ENCODE data around the gene TPX2.

The TPX2 gene

DNA sequence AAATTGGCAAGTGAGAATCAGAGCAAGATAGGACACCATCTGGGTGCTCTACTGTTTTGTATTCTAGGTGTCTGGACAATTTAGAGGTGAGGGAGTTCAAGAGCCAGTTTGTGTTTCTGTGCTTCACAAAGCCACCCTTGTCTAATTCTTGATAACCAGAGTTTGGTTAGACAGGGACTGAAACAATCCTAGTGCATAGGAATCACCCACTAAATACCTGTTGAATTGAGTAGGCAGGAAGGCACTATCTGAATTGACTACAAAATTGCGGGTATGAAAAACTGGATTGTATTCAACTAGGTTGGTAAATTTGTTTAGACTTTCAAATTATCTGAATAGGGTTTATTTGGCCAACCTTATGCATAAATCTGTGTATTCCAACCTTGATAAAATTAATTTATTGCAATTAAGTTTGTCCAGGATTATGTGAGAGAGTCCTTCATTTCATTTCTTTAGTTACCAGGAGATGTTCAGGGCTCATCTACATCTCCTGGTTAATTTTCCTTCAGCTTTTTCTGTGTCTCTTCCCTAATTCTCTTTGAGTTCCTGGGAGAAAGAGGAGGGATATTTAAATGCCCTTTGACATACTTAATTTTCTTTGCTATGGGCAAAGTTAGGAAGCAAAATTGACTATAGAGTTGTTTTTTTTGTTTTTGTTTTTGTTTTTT, 1.7 kb downstream of the TPX2 start:
- ChIA-PET CTCF (interaction anchor here (0.6 to 4.0 kb wide), 6 partner anchors 17 to 90 kb away, joined by 3 to 24 read pairs (median 3); no protein-coding TSS in a partner anchor), POLR2A (interaction anchor here (1.7 kb wide), 1 partner anchor 9 kb away, joined by 5 read pairs; no protein-coding TSS in a partner anchor)

DNA sequence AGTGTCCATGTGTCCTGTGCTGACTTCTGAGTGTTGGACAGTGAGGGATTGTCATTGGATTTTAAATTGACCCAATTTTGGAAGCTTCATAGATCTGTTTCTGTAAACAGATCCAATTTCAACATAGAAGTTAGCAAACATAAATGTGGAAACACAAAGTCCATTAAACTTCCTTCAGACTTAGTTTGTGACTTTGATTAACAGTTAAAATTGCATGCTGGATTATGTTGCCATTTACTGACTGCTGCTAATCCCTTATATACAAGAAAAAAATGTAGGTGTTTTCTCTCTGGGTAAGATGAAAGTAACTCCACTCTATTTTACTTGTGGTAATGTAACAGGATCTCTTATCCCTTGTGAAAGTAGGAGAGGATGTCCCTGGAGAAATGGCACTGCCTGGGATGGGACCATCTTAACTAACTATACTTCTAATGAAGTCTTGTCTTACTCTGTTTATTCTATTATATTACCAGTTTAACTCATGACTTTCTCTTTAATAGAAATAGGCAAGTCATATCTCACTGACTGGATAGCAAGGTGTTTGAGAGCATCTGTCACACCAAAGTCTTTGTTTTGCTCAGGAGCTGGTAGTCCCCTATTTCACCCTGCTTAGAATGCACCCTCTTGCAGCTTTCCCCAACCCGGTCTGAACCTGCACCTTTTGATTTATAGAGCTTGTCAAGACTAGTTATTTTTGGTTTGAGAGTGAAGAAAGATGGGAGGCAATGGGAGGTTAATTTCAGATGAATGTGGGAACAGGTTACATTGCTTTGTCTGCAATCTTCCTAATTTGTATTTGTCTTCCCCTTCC, 7.2 kb downstream of the TPX2 start:
- no peaks in the 10 kb centered on the region for H3K9me3 ChIP-seq (ENCODE audit: control insufficient read depth, insufficient read depth, low read depth, low read length)
- H3K36me3 ChIP-seq (ENCODE audit: control insufficient read depth in 2 of 2, insufficient read depth in 1 of 2, low read length in 2 of 2): peaks cover 26 to 59% of the 10 kb centered on the region in 2 experiments; a peak in 2 of 3 replicates
- CTCF ChIA-PET: interaction anchor here (0.6 kb wide), 2 partner anchors 143 to 271 kb away, joined by 3 to 5 read pairs; no protein-coding TSS in a partner anchor
- peaks cover 15% of the 10 kb centered on the region for H3K4me1 ChIP-seq (ENCODE audit: control insufficient read depth, insufficient read depth, low read length)
- no peak overlapping the region for H3K4me3 ChIP-seq (ENCODE audit: low read depth, low read length)
- H3K27ac ChIP-seq (ENCODE audit: extremely low read depth, low read depth, low read length): 0 out of 2 replicates have a peak overlapping the region, but pooled peaks have one; percentile 20
- POLR2A ChIA-PET: no interaction called here
- TF ChIP-seq ZSCAN23 (tag by site-specific recombination; IDR thresholded peaks at IDR 0.05): 0 out of 2 replicates have a peak, but pooled peaks have one; percentile 54
- TF ChIP-seq, protein P1, sequence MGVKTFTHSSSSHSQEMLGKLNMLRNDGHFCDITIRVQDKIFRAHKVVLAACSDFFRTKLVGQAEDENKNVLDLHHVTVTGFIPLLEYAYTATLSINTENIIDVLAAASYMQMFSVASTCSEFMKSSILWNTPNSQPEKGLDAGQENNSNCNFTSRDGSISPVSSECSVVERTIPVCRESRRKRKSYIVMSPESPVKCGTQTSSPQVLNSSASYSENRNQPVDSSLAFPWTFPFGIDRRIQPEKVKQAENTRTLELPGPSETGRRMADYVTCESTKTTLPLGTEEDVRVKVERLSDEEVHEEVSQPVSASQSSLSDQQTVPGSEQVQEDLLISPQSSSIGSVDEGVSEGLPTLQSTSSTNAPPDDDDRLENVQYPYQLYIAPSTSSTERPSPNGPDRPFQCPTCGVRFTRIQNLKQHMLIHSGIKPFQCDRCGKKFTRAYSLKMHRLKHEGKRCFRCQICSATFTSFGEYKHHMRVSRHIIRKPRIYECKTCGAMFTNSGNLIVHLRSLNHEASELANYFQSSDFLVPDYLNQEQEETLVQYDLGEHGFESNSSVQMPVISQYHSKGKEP (tag by site-specific recombination; IDR thresholded peaks at IDR 0.05): peak; percentile 88
- no peak for TF ChIP-seq ZNF354C (tag by site-specific recombination; IDR thresholded peaks at IDR 0.05; ENCODE audit: borderline replicate concordance, low read depth)
- no peak for TF ChIP-seq ZNF658 (tag by site-specific recombination; IDR thresholded peaks at IDR 0.05)
- TF ChIP-seq EGR2 (tag by site-specific recombination; IDR thresholded peaks at IDR 0.05; ENCODE audit: low read depth): no peak
- no peak for TF ChIP-seq RBAK (tag by site-specific recombination; IDR thresholded peaks at IDR 0.05)
- TF ChIP-seq MZF1 (tag by site-specific recombination; IDR thresholded peaks at IDR 0.05; ENCODE audit: borderline replicate concordance): no peak
- TF ChIP-seq, protein P2, sequence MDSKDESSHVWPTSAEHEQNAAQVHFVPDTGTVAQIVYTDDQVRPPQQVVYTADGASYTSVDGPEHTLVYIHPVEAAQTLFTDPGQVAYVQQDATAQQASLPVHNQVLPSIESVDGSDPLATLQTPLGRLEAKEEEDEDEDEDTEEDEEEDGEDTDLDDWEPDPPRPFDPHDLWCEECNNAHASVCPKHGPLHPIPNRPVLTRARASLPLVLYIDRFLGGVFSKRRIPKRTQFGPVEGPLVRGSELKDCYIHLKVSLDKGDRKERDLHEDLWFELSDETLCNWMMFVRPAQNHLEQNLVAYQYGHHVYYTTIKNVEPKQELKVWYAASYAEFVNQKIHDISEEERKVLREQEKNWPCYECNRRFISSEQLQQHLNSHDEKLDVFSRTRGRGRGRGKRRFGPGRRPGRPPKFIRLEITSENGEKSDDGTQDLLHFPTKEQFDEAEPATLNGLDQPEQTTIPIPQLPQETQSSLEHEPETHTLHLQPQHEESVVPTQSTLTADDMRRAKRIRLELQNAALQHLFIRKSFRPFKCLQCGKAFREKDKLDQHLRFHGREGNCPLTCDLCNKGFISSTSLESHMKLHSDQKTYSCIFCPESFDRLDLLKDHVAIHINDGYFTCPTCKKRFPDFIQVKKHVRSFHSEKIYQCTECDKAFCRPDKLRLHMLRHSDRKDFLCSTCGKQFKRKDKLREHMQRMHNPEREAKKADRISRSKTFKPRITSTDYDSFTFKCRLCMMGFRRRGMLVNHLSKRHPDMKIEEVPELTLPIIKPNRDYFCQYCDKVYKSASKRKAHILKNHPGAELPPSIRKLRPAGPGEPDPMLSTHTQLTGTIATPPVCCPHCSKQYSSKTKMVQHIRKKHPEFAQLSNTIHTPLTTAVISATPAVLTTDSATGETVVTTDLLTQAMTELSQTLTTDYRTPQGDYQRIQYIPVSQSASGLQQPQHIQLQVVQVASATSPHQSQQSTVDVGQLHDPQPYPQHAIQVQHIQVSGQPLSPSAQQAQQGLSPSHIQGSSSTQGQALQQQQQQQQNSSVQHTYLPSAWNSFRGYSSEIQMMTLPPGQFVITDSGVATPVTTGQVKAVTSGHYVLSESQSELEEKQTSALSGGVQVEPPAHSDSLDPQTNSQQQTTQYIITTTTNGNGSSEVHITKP (tag by site-specific recombination; IDR thresholded peaks at IDR 0.05): peak; percentile 93
- TF ChIP-seq OSR2 (tag by site-specific recombination; IDR thresholded peaks at IDR 0.05): peak; percentile 83
- TF ChIP-seq, protein P3, sequence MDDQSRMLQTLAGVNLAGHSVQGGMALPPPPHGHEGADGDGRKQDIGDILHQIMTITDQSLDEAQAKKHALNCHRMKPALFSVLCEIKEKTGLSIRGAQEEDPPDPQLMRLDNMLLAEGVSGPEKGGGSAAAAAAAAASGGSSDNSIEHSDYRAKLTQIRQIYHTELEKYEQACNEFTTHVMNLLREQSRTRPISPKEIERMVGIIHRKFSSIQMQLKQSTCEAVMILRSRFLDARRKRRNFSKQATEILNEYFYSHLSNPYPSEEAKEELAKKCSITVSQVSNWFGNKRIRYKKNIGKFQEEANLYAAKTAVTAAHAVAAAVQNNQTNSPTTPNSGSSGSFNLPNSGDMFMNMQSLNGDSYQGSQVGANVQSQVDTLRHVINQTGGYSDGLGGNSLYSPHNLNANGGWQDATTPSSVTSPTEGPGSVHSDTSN (CRISPR knock-in tag; IDR thresholded peaks at IDR 0.05): no peak
- TF ChIP-seq PRDM1 (tag by site-specific recombination; IDR thresholded peaks at IDR 0.05): peak; percentile 82; the same call in 1 of the 2 replicates
- TF ChIP-seq ZNF391 (tag by site-specific recombination; IDR thresholded peaks at IDR 0.05; ENCODE audit: borderline replicate concordance, low read depth): no peak
- TF ChIP-seq, protein P4, sequence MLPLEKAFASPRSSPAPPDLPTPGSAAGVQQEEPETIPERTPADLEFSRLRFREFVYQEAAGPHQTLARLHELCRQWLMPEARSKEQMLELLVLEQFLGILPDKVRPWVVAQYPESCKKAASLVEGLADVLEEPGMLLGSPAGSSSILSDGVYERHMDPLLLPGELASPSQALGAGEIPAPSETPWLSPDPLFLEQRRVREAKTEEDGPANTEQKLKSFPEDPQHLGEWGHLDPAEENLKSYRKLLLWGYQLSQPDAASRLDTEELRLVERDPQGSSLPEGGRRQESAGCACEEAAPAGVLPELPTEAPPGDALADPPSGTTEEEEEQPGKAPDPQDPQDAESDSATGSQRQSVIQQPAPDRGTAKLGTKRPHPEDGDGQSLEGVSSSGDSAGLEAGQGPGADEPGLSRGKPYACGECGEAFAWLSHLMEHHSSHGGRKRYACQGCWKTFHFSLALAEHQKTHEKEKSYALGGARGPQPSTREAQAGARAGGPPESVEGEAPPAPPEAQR (tag by site-specific recombination; IDR thresholded peaks at IDR 0.05): no peak
- TF ChIP-seq ZNF157 (tag by site-specific recombination; IDR thresholded peaks at IDR 0.05): no peak
- no peak for TF ChIP-seq ZNF132 (tag by site-specific recombination; IDR thresholded peaks at IDR 0.05; ENCODE audit: borderline replicate concordance)
- TF ChIP-seq ZNF211 (tag by site-specific recombination; IDR thresholded peaks at IDR 0.05; ENCODE audit: low read depth): no peak
- TF ChIP-seq, protein P5, sequence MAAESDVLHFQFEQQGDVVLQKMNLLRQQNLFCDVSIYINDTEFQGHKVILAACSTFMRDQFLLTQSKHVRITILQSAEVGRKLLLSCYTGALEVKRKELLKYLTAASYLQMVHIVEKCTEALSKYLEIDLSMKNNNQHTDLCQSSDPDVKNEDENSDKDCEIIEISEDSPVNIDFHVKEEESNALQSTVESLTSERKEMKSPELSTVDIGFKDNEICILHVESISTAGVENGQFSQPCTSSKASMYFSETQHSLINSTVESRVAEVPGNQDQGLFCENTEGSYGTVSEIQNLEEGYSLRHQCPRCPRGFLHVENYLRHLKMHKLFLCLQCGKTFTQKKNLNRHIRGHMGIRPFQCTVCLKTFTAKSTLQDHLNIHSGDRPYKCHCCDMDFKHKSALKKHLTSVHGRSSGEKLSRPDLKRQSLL (tag by site-specific recombination; IDR thresholded peaks at IDR 0.05): no peak
- no peak for TF ChIP-seq ZNF146 (tag by site-specific recombination; IDR thresholded peaks at IDR 0.05)
- no peak for TF ChIP-seq ZNF792 (tag by site-specific recombination; IDR thresholded peaks at IDR 0.05)

More for the DNA sequence above, 1.7 kb downstream of the TPX2 start:
- Histone ChIP-seq H3K27ac (ENCODE audit: extremely low read depth, low read depth, low read length) (no peak overlapping the region), H3K36me3 (ENCODE audit: control insufficient read depth in 2 of 2, insufficient read depth in 1 of 2, low read length in 2 of 2) (peaks cover 22 to 32% of the 10 kb centered on the region in 2 experiments; a peak in 2 of 3 replicates), H3K4me3 (ENCODE audit: low read depth, low read length) (peak overlapping the region; percentile 73), H3K9me3 (ENCODE audit: control insufficient read depth, insufficient read depth, low read depth, low read length) (no peaks in the 10 kb centered on the region), H3K4me1 (ENCODE audit: control insufficient read depth, insufficient read depth, low read length) (peaks cover 6% of the 10 kb centered on the region)
- no peak for TF ChIP-seq HOXA7 (CRISPR knock-in tag; IDR thresholded peaks at IDR 0.05; ENCODE audit: borderline replicate concordance)
- TF ChIP-seq ZBTB17 (tag by site-specific recombination; IDR thresholded peaks at IDR 0.05): peak; percentile 79
- no peak for TF ChIP-seq ZNF19 (tag by site-specific recombination; IDR thresholded peaks at IDR 0.05; ENCODE audit: low read depth)
- no peak for TF ChIP-seq ZNF391 (tag by site-specific recombination; IDR thresholded peaks at IDR 0.05; ENCODE audit: borderline replicate concordance, low read depth)
- peak; percentile 53; the same call in 1 of the 2 replicates for TF ChIP-seq ZBTB48 (tag by site-specific recombination; IDR thresholded peaks at IDR 0.05)
- TF ChIP-seq ZNF830 (tag by site-specific recombination; IDR thresholded peaks at IDR 0.05; ENCODE audit: low read depth): no peak
- TF ChIP-seq SCRT1 (tag by site-specific recombination; IDR thresholded peaks at IDR 0.05; ENCODE audit: borderline replicate concordance): peak; percentile 91; the same call in 1 of the 2 replicates
- TF ChIP-seq SCRT2 (tag by site-specific recombination; IDR thresholded peaks at IDR 0.05): peak; percentile 96
- TF ChIP-seq ZNF529 (tag by site-specific recombination; IDR thresholded peaks at IDR 0.05; ENCODE audit: insufficient replicate concordance): no peak
- TF ChIP-seq ZNF670 (tag by site-specific recombination; IDR thresholded peaks at IDR 0.05; ENCODE audit: low read depth): no peak
- TF ChIP-seq ZNF155 (tag by site-specific recombination; IDR thresholded peaks at IDR 0.05): no peak
